Nephron progenitor cell (in vitro differentiated cells): ENCODE measurements around the gene SLAMF9.

Source experiments
- DNase-seq: peaks from one replicate; pipeline ENCODE4 v3.0.0; 2021
- H3K27ac Mint-ChIP-seq: 2 replicates; pipeline ENCODE4 v1.8.0; 2021; ENCODE audit warnings: mild to moderate bottlenecking, moderate library complexity, mixed read lengths
- H3K27me3 Mint-ChIP-seq: 2 replicates; pipeline ENCODE4 v1.8.0; 2021; ENCODE audit warnings: mild to moderate bottlenecking, low read depth, mixed read lengths; ENCODE audit not compliant: poor library complexity
- H3K36me3 Mint-ChIP-seq: 2 replicates; pipeline ENCODE4 v1.8.0; 2021; ENCODE audit warnings: low read depth, mixed read lengths
- H3K4me1 Mint-ChIP-seq: 2 replicates; pipeline ENCODE4 v1.8.0; 2021; ENCODE audit warnings: mixed read lengths
- H3K4me3 Mint-ChIP-seq: 2 replicates; pipeline ENCODE4 v1.8.0; 2021; ENCODE audit warnings: mild to moderate bottlenecking, moderate library complexity, mixed read lengths
- H3K9me3 Mint-ChIP-seq: 2 replicates; pipeline ENCODE4 v1.8.0; 2021; ENCODE audit warnings: mild to moderate bottlenecking, moderate library complexity, mixed read lengths
- TF ChIP-seq, protein P1 (sequence below): fragments of 200-600 bp; sonication (generic); IDR thresholded peaks from 2 replicates; pipeline ENCODE4 v1.5.0; 2021; ENCODE audit warnings: antibody characterized with exemption

Gene SLAMF9

DNA sequence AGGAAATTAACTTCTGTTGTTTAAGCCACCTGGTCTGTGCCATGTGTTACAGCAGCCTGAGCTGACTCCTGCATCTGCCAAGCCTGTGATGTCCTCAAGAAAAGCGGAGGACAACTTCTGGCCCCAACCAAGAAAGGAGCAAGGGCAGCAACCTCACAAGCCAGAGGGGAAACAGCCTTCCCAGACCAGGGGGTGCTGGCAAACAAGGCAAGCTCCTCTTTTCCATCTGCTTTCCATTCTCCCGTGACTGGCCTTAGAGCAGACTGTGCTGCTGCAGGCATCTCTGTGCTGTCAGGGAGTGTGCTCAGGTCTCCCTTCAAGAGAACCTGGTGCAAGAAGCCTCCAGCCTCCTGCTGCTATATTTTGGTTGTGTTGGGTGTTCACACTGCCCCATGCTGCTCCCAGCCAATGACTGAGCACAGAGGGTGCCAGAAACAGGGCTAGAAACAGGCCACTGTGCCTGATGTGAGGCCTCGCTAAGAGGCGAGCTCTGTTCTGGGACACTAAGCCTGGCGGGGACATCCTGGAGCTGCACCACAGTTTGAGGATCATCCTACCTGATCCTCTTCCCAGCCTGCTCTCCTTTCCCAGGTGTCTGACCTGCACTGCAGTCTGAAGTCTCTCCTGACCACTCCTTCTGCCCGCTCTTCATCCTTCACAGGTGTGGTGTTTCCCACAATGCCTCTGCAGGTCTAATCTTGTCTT is 27.5 kb upstream of the SLAMF9 start:
- Mint-ChIP-seq H3K27ac (no peak overlapping the region), H3K36me3 (no peaks in the 10 kb centered on the region), H3K4me1 (peaks cover 32% of the 10 kb centered on the region), H3K9me3 (peaks cover 7% of the 10 kb centered on the region), H3K4me3 (no peak overlapping the region), H3K27me3 (peaks cover 32% of the 10 kb centered on the region)
- no peak for DNase-seq
- TF ChIP-seq, protein P1, sequence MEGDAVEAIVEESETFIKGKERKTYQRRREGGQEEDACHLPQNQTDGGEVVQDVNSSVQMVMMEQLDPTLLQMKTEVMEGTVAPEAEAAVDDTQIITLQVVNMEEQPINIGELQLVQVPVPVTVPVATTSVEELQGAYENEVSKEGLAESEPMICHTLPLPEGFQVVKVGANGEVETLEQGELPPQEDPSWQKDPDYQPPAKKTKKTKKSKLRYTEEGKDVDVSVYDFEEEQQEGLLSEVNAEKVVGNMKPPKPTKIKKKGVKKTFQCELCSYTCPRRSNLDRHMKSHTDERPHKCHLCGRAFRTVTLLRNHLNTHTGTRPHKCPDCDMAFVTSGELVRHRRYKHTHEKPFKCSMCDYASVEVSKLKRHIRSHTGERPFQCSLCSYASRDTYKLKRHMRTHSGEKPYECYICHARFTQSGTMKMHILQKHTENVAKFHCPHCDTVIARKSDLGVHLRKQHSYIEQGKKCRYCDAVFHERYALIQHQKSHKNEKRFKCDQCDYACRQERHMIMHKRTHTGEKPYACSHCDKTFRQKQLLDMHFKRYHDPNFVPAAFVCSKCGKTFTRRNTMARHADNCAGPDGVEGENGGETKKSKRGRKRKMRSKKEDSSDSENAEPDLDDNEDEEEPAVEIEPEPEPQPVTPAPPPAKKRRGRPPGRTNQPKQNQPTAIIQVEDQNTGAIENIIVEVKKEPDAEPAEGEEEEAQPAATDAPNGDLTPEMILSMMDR = no peak

DNA sequence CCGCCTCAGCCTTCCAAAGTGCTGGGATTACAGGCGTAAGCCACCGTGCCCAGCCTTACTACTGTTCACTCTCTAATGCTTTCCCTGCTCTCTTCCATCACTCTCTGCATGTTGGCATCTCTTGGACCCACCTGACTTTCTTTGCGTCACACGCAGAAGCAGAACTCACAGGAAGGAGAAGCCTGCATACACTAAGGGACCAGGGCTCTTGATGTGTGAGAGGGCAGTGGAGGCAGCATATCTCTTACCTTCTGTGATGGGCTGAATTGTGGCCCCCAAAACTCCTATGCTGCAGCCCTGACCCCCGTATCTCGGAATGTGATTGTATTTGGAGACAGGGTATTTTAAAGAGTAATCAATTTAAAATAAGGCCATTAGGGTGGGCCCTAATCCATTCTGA is 26.7 kb upstream of the SLAMF9 start:
- DNase-seq = no peak
- H3K27me3 Mint-ChIP-seq = peaks cover 29% of the 10 kb centered on the region
- no peak overlapping the region for H3K4me3 Mint-ChIP-seq
- H3K9me3 Mint-ChIP-seq = peaks cover 3% of the 10 kb centered on the region
- H3K4me1 Mint-ChIP-seq = peaks cover 32% of the 10 kb centered on the region
- no peaks in the 10 kb centered on the region for H3K36me3 Mint-ChIP-seq
- H3K27ac Mint-ChIP-seq = no peak overlapping the region
- TF ChIP-seq, protein P1 = no peak

DNA sequence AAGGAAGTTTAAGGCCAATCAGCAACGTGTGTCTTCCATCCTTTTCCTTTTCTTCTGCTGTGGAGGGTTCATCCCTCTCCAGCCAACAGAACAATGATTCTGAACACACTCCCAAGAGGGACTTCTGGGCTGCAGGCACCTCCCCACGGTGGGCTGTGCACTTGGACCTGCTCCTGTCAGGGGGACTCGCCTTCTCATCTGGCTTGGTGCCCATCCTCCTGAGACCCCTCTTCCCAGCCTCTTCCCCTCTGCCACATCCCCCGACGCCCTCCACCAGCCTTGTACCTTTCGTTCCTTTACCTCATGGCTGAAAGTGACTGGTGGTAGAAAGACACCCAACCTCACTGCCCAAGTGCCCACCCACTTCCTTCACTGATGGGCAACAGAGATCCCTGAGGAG is 26.0 kb upstream of the SLAMF9 start:
- H3K4me1 Mint-ChIP-seq = peaks cover 26% of the 10 kb centered on the region
- TF ChIP-seq, protein P1 = no peak
- H3K9me3 Mint-ChIP-seq = peaks cover 3% of the 10 kb centered on the region
- no peak overlapping the region for H3K27ac Mint-ChIP-seq
- H3K27me3 Mint-ChIP-seq = peaks cover 25% of the 10 kb centered on the region
- H3K4me3 Mint-ChIP-seq = no peak overlapping the region
- H3K36me3 Mint-ChIP-seq = no peaks in the 10 kb centered on the region
- DNase-seq = no peak

- no peaks in the 10 kb centered on the region for H3K36me3 Mint-ChIP-seq
- H3K4me3 Mint-ChIP-seq = no peak overlapping the region
- H3K27ac Mint-ChIP-seq = no peak overlapping the region
- H3K4me1 Mint-ChIP-seq = peaks cover 21% of the 10 kb centered on the region
- H3K27me3 Mint-ChIP-seq = peaks cover 25% of the 10 kb centered on the region
- TF ChIP-seq, protein P1 = no peak
- peaks cover 3% of the 10 kb centered on the region for H3K9me3 Mint-ChIP-seq
- no peak for DNase-seq
Measured at GRCh38 chr1:159979257-159979656, 25.2 kb upstream of the SLAMF9 start.

DNA sequence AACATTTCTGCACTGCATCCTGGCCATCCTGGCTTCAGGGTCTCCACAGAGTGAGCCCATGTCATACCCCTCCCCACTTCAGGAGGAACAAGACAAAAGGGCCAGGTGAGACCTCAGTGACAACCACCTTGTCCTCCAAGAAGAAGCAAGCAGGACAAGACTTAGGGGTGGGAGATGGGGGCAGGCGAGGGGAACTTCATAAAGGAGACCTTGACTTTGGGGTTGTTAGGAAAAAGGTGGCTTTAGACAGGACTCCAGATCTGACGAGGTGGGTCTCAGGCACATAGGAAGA is 24.0 kb upstream of the SLAMF9 start:
- Mint-ChIP-seq H3K9me3 (peaks cover 2% of the 10 kb centered on the region), H3K4me1 (peaks cover 10% of the 10 kb centered on the region), H3K27me3 (peaks cover 25% of the 10 kb centered on the region), H3K4me3 (no peak overlapping the region), H3K27ac (no peak overlapping the region), H3K36me3 (no peaks in the 10 kb centered on the region)
- TF ChIP-seq, protein P1 = no peak
- no peak for DNase-seq

DNA sequence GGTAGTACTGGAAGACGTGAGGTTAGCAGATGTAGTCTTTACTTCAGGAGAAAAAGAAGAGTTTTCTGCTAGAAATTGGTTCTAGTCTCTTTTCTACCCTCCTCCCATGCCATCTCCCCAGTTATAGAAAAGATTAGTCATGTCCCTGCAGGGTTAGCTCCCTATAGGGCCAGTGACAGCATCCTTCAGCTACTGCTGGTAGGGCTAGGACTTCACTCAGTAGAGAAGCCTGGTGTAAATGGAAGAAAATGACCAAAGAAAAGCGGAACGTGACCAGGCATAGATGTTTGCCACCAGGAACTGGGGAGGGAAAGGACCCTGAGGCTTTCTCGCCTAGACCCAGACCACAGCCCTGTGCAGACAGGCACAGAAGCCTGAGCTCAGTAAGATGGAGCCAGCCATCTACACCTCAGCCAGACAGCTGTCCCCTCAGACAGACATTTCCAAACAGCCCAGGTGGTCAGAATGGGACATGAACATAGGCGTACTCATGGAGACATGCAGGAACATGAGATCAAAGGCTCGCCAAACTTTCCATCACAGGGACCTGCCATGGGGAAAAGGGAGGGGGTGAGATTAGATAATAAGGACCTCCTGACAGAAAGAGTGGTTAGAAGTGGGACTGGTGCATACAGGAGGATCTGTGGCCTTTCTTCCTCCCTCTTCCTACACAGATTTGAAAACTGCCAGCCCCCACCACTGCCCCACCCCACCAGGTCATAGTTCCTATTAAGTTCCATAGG is 23.5 kb upstream of the SLAMF9 start:
- TF ChIP-seq, protein P1 = no peak
- DNase-seq = no peak
- H3K4me1 Mint-ChIP-seq = peaks cover 8% of the 10 kb centered on the region
- no peak overlapping the region for H3K27ac Mint-ChIP-seq
- no peaks in the 10 kb centered on the region for H3K36me3 Mint-ChIP-seq
- no peak overlapping the region for H3K4me3 Mint-ChIP-seq
- H3K9me3 Mint-ChIP-seq = no peaks in the 10 kb centered on the region
- H3K27me3 Mint-ChIP-seq = peaks cover 25% of the 10 kb centered on the region
